Breast epithelium (tissue), 3 donors: ENCODE data around the gene NGB.

Source experiments
- CTCF ChIP-seq, 3 donors: fragments of 450-650 bp; IDR thresholded peaks; one replicate each; pipeline ENCODE4 v1.5.1; 2016 to 2017; ENCODE audit warnings: antibody characterized with exemption in 3 of 3, mild to moderate bottlenecking in 3 of 3, moderate library complexity in 3 of 3
- POLR2A ChIP-seq: fragments of 450-650 bp; IDR thresholded peaks from one replicate; pipeline ENCODE4 v1.6.1; 2016; ENCODE audit warnings: antibody characterized with exemption, mild to moderate bottlenecking, moderate library complexity

GRCh38 chr14:77220246-77221017 lies 50.6 kb downstream of the NGB start:
- TF ChIP-seq CTCF (IDR thresholded peaks at IDR 0.05) (no peak), POLR2A (no peak)
